Tibial artery (tissue), 4 donors: ENCODE measurements around the gene MAP3K2.

ENCODE experiments used
- DNase-seq, 2 donors: peaks; one replicate each; pipeline ENCODE4 v3.0.0-alpha.2; 2019
- H3K27ac ChIP-seq, 2 donors: fragments of 200-600 bp; sonication (generic) in 1 of 2; 1 replicate in 1 of 2; 2 replicates in 1 of 2; pipeline ENCODE4 v1.5.1; 2018 to 2019; ENCODE audit warnings: mild to moderate bottlenecking in 1 of 2
- H3K27me3 ChIP-seq, 2 donors: fragments of 200-600 bp; sonication (generic) in 1 of 2; one replicate each; pipeline versions ENCODE4 v1.5.1 to v1.6.0; 2016 to 2019
- H3K36me3 ChIP-seq, 3 donors: fragments of 200-600 bp; sonication (generic) in 2 of 3; one replicate each; pipeline ENCODE4 v1.5.1; 2016 to 2019; ENCODE audit warnings: mild to moderate bottlenecking in 2 of 3
- H3K4me1 ChIP-seq, 4 donors: fragments of 200-600 bp; sonication (generic) in 2 of 4; 1 replicate in 3 of 4; 2 replicates in 1 of 4; pipeline ENCODE4 v1.5.1; 2016 to 2019
- H3K4me3 ChIP-seq, 2 donors: fragments of 200-600 bp; sonication (generic) in 1 of 2; 1 replicate in 1 of 2; 2 replicates in 1 of 2; pipeline ENCODE4 v1.5.1; 2018 to 2019; ENCODE audit warnings: mild to moderate bottlenecking in 2 of 2
- H3K9me3 ChIP-seq, 3 donors: fragments of 200-600 bp; sonication (generic) in 1 of 3; one replicate each; pipeline ENCODE4 v1.5.1; 2016 to 2019
- intact Hi-C: fragments of 100-400 bp; cut with DNase I; formaldehyde crosslinking; loops from one replicate; pipeline ENCODE4 v1.15.0; 2023; ENCODE audit warnings: low total_unique reads
- TF ChIP-seq, protein P1 (sequence below), 2 experiments: fragments of 200-600 bp in 1 of 2; fragments of 450-650 bp in 1 of 2; IDR thresholded peaks; one replicate each; pipeline ENCODE4 v1.5.1; 2017 to 2019; ENCODE audit warnings: antibody characterized with exemption in 2 of 2, mild to moderate bottlenecking in 1 of 2, moderate library complexity in 1 of 2

The MAP3K2 gene

DNA sequence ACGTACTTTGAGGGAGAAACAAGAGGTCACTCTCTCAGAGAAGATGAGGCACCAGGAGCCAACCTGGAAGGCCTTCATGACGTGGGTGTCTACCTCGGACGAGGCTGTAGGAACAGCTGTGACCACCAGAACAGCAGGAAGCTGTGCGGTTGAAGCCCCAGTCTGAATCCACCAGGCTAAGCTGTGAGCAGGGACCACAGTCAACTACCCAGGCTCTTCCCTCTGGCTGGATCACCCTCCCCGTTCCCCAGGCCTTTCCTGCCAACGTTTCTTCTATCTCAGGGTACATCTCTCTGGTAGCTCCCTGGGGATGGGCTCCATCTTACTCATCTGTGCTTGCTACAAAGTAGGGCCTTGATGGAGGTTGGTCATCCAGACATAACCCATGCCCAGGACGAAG is 130.9 kb downstream of the MAP3K2 start:
- Histone ChIP-seq H3K27me3 (no peaks in the 10 kb centered on the region), H3K4me1 (no peaks in the 10 kb centered on the region), H3K36me3 (peaks cover 46 to 58% (median 46%) of the 10 kb centered on the region in 3 donors), H3K9me3 (no peaks in the 10 kb centered on the region), H3K27ac (no peak overlapping the region), H3K4me3 (no peak overlapping the region)
- TF ChIP-seq, protein P1, sequence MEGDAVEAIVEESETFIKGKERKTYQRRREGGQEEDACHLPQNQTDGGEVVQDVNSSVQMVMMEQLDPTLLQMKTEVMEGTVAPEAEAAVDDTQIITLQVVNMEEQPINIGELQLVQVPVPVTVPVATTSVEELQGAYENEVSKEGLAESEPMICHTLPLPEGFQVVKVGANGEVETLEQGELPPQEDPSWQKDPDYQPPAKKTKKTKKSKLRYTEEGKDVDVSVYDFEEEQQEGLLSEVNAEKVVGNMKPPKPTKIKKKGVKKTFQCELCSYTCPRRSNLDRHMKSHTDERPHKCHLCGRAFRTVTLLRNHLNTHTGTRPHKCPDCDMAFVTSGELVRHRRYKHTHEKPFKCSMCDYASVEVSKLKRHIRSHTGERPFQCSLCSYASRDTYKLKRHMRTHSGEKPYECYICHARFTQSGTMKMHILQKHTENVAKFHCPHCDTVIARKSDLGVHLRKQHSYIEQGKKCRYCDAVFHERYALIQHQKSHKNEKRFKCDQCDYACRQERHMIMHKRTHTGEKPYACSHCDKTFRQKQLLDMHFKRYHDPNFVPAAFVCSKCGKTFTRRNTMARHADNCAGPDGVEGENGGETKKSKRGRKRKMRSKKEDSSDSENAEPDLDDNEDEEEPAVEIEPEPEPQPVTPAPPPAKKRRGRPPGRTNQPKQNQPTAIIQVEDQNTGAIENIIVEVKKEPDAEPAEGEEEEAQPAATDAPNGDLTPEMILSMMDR (IDR thresholded peaks at IDR 0.05): no peak
- no peak for DNase-seq
- intact Hi-C loops: no loop called here

DNA sequence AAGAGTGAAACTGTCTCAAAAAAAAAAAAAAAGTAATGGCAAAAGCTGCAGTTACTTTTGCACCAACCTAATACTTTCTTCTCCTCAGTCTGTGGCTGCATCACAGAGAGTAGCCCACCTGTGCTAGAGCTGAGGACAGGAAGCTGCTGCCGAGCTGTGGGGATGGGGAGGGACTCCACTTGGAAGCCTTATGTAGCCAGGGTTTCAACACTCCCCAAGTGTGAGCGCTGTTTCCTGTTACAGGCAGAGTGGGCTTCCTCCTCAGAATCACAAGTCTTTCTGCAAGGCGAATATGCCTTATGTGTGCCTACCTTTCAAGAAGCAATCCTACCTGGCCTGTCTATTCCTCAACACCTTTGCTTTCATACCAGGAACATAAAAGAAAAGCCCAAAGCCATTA is 131.4 kb downstream of the MAP3K2 start:
- DNase-seq: no peak
- Histone ChIP-seq H3K27me3 (no peaks in the 10 kb centered on the region), H3K4me1 (no peaks in the 10 kb centered on the region), H3K27ac (no peak overlapping the region), H3K36me3 (peaks cover 46 to 57% (median 46%) of the 10 kb centered on the region in 3 donors), H3K9me3 (no peaks in the 10 kb centered on the region), H3K4me3 (no peak overlapping the region)
- TF ChIP-seq, protein P1 (IDR thresholded peaks at IDR 0.05): no peak
- intact Hi-C loops: no loop called here

DNA sequence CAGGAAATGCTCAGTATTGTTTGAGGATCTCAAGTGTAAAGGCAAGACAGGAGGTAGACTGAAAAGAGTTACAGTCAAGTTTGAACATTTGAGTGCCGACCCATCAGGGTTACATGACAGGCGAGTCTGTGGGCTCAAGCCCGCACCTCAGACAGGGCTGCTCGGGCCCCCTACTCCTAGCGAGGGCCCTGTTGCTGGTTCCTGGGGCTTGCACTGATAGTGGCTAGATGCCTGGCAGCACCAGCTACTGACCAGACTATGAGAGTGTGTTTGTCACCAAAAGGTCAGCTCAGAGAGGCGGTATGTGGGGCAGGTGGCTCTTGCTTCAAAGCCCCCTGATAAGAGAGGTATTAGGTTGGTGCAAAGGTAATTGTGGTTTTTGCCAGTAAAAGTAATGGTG is 132.1 kb downstream of the MAP3K2 start:
- Histone ChIP-seq H3K27ac (no peak overlapping the region), H3K27me3 (no peaks in the 10 kb centered on the region), H3K4me1 (no peaks in the 10 kb centered on the region), H3K9me3 (no peaks in the 10 kb centered on the region), H3K4me3 (no peak overlapping the region), H3K36me3 (peaks cover 40 to 50% (median 41%) of the 10 kb centered on the region in 3 donors)
- no peak for DNase-seq
- TF ChIP-seq, protein P1 (IDR thresholded peaks at IDR 0.05): no peak
- intact Hi-C loops: no loop called here

DNA sequence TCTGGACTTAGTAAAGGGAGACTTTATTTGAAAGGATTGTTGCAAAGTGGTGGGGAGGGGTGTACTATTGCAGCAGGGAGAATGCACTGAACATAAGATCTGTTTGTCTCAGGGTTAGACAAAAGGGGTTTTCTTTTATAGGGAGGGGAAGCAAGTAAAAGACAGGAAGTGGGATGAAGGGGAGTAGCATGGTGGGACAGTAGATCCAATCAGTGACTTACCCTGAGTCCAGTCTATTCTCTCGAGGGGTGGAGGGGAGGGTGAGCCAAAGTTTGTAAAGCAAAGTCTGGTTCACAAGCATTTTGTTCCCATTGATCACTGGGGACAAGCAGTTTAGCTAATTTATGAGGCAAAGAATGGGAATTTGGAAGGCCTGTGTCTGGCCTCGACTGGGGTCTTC is 132.6 kb downstream of the MAP3K2 start:
- H3K27me3 ChIP-seq: no peaks in the 10 kb centered on the region
- H3K9me3 ChIP-seq: no peaks in the 10 kb centered on the region
- H3K36me3 ChIP-seq: peaks cover 35 to 44% (median 37%) of the 10 kb centered on the region in 3 donors
- H3K4me1 ChIP-seq: no peaks in the 10 kb centered on the region
- no peak for DNase-seq
- H3K4me3 ChIP-seq: no peak overlapping the region
- TF ChIP-seq, protein P1 (IDR thresholded peaks at IDR 0.05): no peak
- no peak overlapping the region for H3K27ac ChIP-seq
- intact Hi-C loops: no loop called here

DNA sequence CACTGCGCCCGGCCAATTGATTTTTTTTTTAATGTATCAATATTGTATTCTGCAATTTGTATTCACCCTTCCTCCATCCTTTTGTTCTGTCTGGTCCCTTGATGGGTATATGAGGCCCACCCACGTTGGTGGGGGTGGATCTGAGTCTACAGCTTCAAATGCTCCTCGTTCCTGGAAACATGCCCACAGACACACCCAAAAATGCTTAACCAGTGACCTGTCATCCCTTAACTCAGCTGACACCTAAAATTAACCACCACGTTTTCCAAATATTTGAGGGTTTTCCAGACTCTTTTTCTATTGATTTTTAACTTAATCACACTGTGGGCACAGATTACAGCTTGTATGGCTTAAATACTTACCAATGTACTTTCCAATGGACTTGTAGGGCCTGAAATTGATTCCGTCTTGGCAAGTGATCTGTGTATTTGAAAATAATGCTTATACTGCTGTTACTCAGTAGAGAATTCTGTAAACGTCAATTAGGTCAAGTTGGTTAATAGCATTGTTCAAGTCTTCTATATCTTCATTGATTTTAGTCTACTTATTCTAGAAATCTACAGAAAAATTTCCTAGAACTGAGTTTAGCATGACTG is 133.3 kb downstream of the MAP3K2 start:
- DNase-seq: no peak
- Histone ChIP-seq H3K36me3 (peaks cover 28 to 38% (median 31%) of the 10 kb centered on the region in 3 donors), H3K27me3 (no peaks in the 10 kb centered on the region), H3K27ac (no peak overlapping the region), H3K9me3 (no peaks in the 10 kb centered on the region), H3K4me3 (no peak overlapping the region), H3K4me1 (no peaks in the 10 kb centered on the region)
- intact Hi-C loops: no loop called here
- TF ChIP-seq, protein P1 (IDR thresholded peaks at IDR 0.05): no peak
